Measurements from ENCODE around the gene TMTC1.

DNA sequence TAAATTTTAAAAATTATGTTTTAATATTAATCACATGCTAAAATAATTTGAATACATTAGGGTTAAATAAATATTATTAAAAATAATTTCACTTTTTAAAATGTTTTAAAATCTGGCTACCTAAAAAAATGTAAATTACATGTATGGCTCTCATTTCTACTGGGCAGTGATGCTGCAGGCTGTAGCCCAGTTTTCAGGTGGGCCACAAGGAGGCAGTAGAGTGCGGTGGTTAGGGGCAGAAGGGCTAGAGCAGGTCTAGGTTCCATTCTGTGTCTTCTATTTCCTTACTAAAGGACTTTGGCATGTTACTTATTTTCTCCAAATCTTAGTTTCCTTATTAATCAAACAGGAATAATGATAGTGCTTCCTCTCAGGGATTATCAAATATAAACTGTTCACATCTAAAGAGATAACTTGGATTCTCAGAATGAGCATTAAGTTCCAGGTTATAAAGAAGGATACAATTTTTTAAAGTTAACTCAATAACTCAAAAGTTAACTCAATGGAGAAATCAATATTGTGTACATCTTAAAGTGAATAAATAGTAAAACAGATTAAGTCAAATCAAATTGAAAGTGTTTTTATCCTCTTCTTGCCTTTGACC is 231.3 kb downstream of the TMTC1 start:
- no peak for TF ChIP-seq POLR2A (IDR thresholded peaks at IDR 0.05; ENCODE audit: low read length)
- no peak for TF ChIP-seq GATA1 (IDR thresholded peaks at IDR 0.05; ENCODE audit: low read depth, low read length)
